Stimulated activated CD4-positive, alpha-beta T cell treated with anti-CD3 and anti-CD28 coated beads, Interleukin-15, amount 100 ng/mL, for 48 hours (primary cell): ENCODE data around the gene UBAC2.

ENCODE experiments used
- DNase-seq, 2 donors: peaks; one replicate each; pipeline ENCODE4 v3.0.0-alpha.2; 2020; ENCODE audit warnings: low read depth in 2 of 2

The UBAC2 gene

DNA sequence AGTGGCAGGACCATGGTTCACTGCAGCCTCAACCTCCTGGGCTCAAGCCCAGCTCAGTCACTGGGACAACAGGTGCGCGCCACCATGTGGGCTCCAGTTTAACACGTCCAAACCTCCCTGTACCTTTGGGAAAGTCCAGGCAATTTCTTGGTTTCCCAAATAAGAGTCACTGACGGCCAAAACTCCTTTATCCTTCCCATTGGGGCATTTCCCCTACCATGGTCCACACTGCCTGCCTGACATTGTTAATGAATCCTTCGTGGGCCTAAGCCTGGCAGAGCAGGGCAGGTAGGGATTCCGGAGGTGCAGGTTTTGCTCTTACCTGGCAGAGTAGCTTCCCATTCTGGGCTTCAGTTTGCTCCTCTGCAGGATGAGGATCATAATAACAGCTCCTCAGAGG, 234.5 kb downstream of the UBAC2 start:
- DNase-seq, result no peak

DNA sequence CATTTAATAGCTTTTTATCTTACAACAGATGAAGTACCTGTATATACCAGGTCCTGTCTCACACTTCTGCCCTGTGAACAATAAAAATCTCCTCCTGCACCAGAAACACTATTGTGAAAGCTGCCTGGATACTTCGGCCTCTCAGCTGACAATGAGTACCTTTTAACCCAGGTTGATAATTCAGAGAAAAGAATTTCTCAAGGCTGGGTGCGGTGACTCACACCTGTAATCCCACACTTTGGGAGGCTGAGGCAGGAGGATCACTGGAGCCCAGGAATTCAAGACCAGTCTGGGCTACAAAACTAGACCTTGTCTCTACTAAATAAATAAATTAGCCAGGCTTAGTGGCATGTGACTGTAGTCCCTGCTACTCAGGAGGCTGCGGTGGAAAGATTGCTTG, 235.3 kb downstream of the UBAC2 start:
- DNase-seq, result no peak
